SK-N-SH (cell line): ENCODE data around the gene CBX7. TPM values are rescaled to one million over a fixed set of nuclear protein-coding genes. Genes with fewer than 3 reads are reported as not detected.

Experiments used
- CTCF ChIA-PET: fragments of 300-600, 350-600 bp; formaldehyde crosslinking; extraction: SDS; loops from one replicate; lab custom pipeline; 2021; lab: Yijun Ruan, JAX
- POLR2A ChIA-PET: fragments of 350-600 bp; sonication (Branson Sonifier 250); formaldehyde crosslinking; extraction: SDS; loops from one replicate; lab custom pipeline; 2020; ENCODE audit warnings: antibody characterized with exemption, inconsistent platforms; lab: Yijun Ruan, JAX
- DNase-seq: peaks from one replicate; pipeline ENCODE4 v3.0.0; 2012
- H2AFZ ChIP-seq: fragments of 200-600 bp; sonication (generic); 2 replicates; pipeline ENCODE4 v1.8.1; 2016; ENCODE audit warnings: antibody characterized with exemption, mild to moderate bottlenecking, low read depth
- H3F3A ChIP-seq: fragments of 200-600 bp; sonication (generic); replicated peaks from 2 replicates; pipeline ENCODE3; 2016; ENCODE audit warnings: antibody characterized with exemption, mild to moderate bottlenecking; ENCODE audit not compliant: insufficient read depth
- H3K27ac ChIP-seq, 2 experiments: fragments of 200-500 bp in 1 of 2; fragments of 200-600 bp in 1 of 2; sonication (Bioruptor generic) in 1 of 2; sonication (generic), shearing (Covaris generic) in 1 of 2; 2 replicates each; pipeline versions ENCODE4 v1.5.1 to v1.6.1; 2014 to 2016; ENCODE audit warnings: low read depth in 2 of 2, inconsistent platforms in 1 of 2, low read length in 1 of 2, mild to moderate bottlenecking in 1 of 2, mixed read lengths in 1 of 2
- H3K27me3 ChIP-seq: fragments of 200-600 bp; sonication (generic), shearing (Covaris generic); 2 replicates; pipeline ENCODE4 v1.6.1; 2016; ENCODE audit warnings: mixed run types; ENCODE audit not compliant: insufficient read depth
- H3K36me3 ChIP-seq, 2 experiments: fragments of 200-500 bp in 1 of 2; fragments of 200-600 bp in 1 of 2; sonication (Bioruptor generic) in 1 of 2; sonication (generic) in 1 of 2; replicated peaks in 1 of 2; 2 replicates each; pipeline versions ENCODE3 to v1.5.1; 2014 to 2016; ENCODE audit warnings: low read length in 1 of 2, mild to moderate bottlenecking in 1 of 2; ENCODE audit not compliant: insufficient read depth in 2 of 2, control insufficient read depth in 1 of 2
- H3K4me1 ChIP-seq, 2 experiments: fragments of 200-500 bp in 1 of 2; fragments of 200-600 bp in 1 of 2; sonication (Bioruptor generic) in 1 of 2; sonication (generic), shearing (Covaris generic) in 1 of 2; 2 replicates each; pipeline versions ENCODE4 v1.5.1 to v1.6.1; 2014 to 2016; ENCODE audit warnings: low read depth in 1 of 2, low read length in 1 of 2, mixed run types in 1 of 2; ENCODE audit not compliant: insufficient read depth in 2 of 2, control insufficient read depth in 1 of 2
- H3K4me2 ChIP-seq: fragments of 200-600 bp; sonication (generic), shearing (Covaris generic); 2 replicates; pipeline ENCODE4 v1.6.1; 2017; ENCODE audit warnings: mixed run types
- H3K4me3 ChIP-seq, 2 experiments: fragments of 200-500 bp in 1 of 2; fragments of 200-600 bp in 1 of 2; sonication (Bioruptor generic) in 1 of 2; sonication (generic), shearing (Covaris generic) in 1 of 2; 2 replicates each; pipeline versions ENCODE4 v1.5.1 to v1.8.1; 2014 to 2016; ENCODE audit warnings: low read depth in 2 of 2, inconsistent platforms in 1 of 2, low read length in 1 of 2, mild to moderate bottlenecking in 1 of 2, mixed read lengths in 1 of 2, moderate library complexity in 1 of 2
- H3K79me2 ChIP-seq: fragments of 200-600 bp; sonication (generic); 2 replicates; pipeline ENCODE4 v1.8.1; 2017; ENCODE audit warnings: mild to moderate bottlenecking; ENCODE audit not compliant: insufficient read depth
- H3K9ac ChIP-seq: fragments of 200-600 bp; sonication (generic); 2 replicates; pipeline ENCODE4 v1.6.1; 2017; ENCODE audit warnings: mixed run types
- H3K9me2 ChIP-seq: fragments of 200-600 bp; sonication (generic); 2 replicates; pipeline ENCODE4 v1.6.1; 2017; ENCODE audit warnings: mixed run types
- H3K9me3 ChIP-seq: fragments of 200-600 bp; sonication (generic); 2 replicates; pipeline ENCODE4 v1.6.1; 2017; ENCODE audit warnings: mixed run types, mild to moderate bottlenecking, moderate library complexity
- H4K20me1 ChIP-seq: fragments of 200-600 bp; sonication (generic); 2 replicates; pipeline ENCODE4 v1.6.1; 2017; ENCODE audit warnings: mild to moderate bottlenecking, mixed run types; ENCODE audit not compliant: insufficient read depth
- CTCF ChIP-seq: fragments of 200-600 bp; sonication (generic); IDR thresholded peaks from 2 replicates; pipeline ENCODE4 v1.6.1; 2017; ENCODE audit warnings: antibody characterized with exemption, mild to moderate bottlenecking, moderate library complexity
- EP300 ChIP-seq, 2 experiments: IDR thresholded peaks; 2 replicates each; pipeline versions ENCODE4 v1.4.0 to v1.6.1; 2012; ENCODE audit warnings: borderline replicate concordance in 1 of 2, low read depth in 1 of 2, low read length in 1 of 2
- FOSL2 ChIP-seq: IDR thresholded peaks from 2 replicates; pipeline ENCODE4 v1.4.0; 2012; ENCODE audit warnings: low read depth, mild to moderate bottlenecking, moderate library complexity, borderline replicate concordance
- GATA2 ChIP-seq: sonication (generic); formaldehyde crosslinking; IDR thresholded peaks from 2 replicates; pipeline ENCODE4 v1.5.0; 2020; ENCODE audit warnings: mild to moderate bottlenecking, missing genetic modification reagents
- JUND ChIP-seq: IDR thresholded peaks from 2 replicates; pipeline ENCODE4 v1.4.0; 2012
- MAX ChIP-seq: IDR thresholded peaks from 2 replicates; pipeline ENCODE4 v1.4.0; 2012; ENCODE audit warnings: low read depth
- MEF2A ChIP-seq: IDR thresholded peaks from 2 replicates; pipeline ENCODE4 v1.4.0; 2012; ENCODE audit warnings: low read depth, borderline replicate concordance
- NFIC ChIP-seq: IDR thresholded peaks from 2 replicates; pipeline ENCODE4 v1.4.0; 2012; ENCODE audit warnings: borderline replicate concordance
- PBX3 ChIP-seq: IDR thresholded peaks from 2 replicates; pipeline ENCODE4; 2012
- RXRA ChIP-seq: IDR thresholded peaks from 2 replicates; pipeline ENCODE4 v1.4.0; 2012; ENCODE audit warnings: low read depth, mild to moderate bottlenecking, borderline replicate concordance
- SIN3A ChIP-seq: IDR thresholded peaks from 2 replicates; pipeline ENCODE4 v1.6.1; 2012; ENCODE audit warnings: low read depth, mild to moderate bottlenecking, low read length, moderate library complexity, borderline replicate concordance
- SMC3 ChIP-seq: IDR thresholded peaks from 2 replicates; pipeline ENCODE4 v1.6.1; 2012; ENCODE audit warnings: low read depth, low read length, improper control_type of control experiment
- TCF12 ChIP-seq: IDR thresholded peaks from 2 replicates; pipeline ENCODE4 v1.4.0; 2012
- TEAD4 ChIP-seq: IDR thresholded peaks from 2 replicates; pipeline ENCODE4 v1.4.0; 2012; ENCODE audit warnings: mild to moderate bottlenecking, borderline replicate concordance; ENCODE audit not compliant: insufficient read depth
- USF1 ChIP-seq: IDR thresholded peaks from 2 replicates; pipeline ENCODE4 v1.4.0; 2012; ENCODE audit warnings: low read depth, borderline replicate concordance
- ZBTB33 ChIP-seq: IDR thresholded peaks from 2 replicates; pipeline ENCODE4 v1.4.0; 2012; ENCODE audit warnings: low read depth, borderline replicate concordance
- WGBS: methylation state at CpG from one replicate; pipeline ENCODE4 v1.1.6; 2017; ENCODE audit warnings: low lambda C conversion rate; 5-methylcytosine and 5-hydroxymethylcytosine counted together
- polyA plus RNA-seq, 3 experiments: library from polyadenylated mRNA; depleted of rRNA; stranded (reverse); fragments of >200 nt; gene quantifications; 2 replicates each; pipeline ENCODE4 v1.2.3, GENCODE V29; 2012

Gene CBX7
- polyA plus RNA-seq, 1 of the 3 experiments (the other 2 are of a cell fraction) = 2.3 TPM

- Histone ChIP-seq H3K36me3 (no peaks in the 10 kb centered on the region), H3K4me2 (no peak overlapping the region), H3K4me3 (no peak overlapping the region), H2AFZ (no peak overlapping the region), H3F3A (peaks cover 4% of the 10 kb centered on the region), H3K9me3 (no peaks in the 10 kb centered on the region), H3K27ac (no peak overlapping the region), H3K79me2 (no peaks in the 10 kb centered on the region), H3K9ac (no peak overlapping the region), H4K20me1 (no peaks in the 10 kb centered on the region), H3K9me2 (no peaks in the 10 kb centered on the region), H3K4me1 (peaks cover 0 to 9% of the 10 kb centered on the region in 2 experiments; a peak in 2 of 4 replicates), H3K27me3 (no peaks in the 10 kb centered on the region)
- 83% methylated on average over 2 of the region's 23 CpGs for WGBS
- ChIA-PET CTCF (interaction anchor here (1.2 kb wide), 1 partner anchor 140 kb away, joined by 3 read pairs; no protein-coding TSS in a partner anchor), POLR2A (interaction anchor here (0.7 kb wide), 1 partner anchor 342 kb away, joined by 3 read pairs; no protein-coding TSS in a partner anchor)
- TF ChIP-seq NFIC (peak; percentile 77), TEAD4 (peak; percentile 92), MAX (no peak), MEF2A (no peak), TCF12 (peak; percentile 52), SIN3A (no peak), EP300 (IDR thresholded peaks at IDR 0.05; ENCODE audit: borderline replicate concordance in 1 of 2, low read depth in 1 of 2, low read length in 1 of 2) (peak in 1 of 2 experiments; percentile 35; a peak in 1 of 4 replicates), GATA2 (CRISPR knock-in tag) (no peak), RXRA (0 out of 2 replicates have a peak, but pooled peaks have one; percentile 35), ZBTB33 (no peak), PBX3 (0 out of 2 replicates have a peak, but pooled peaks have one; percentile 6)
- DNase-seq = no peak
Observed at GRCh38 chr22:39176143-39176713, 23.7 kb upstream of the CBX7 start.

- ChIA-PET POLR2A (interaction anchor here (0.7 kb wide), 1 partner anchor 343 kb away, joined by 3 read pairs; no protein-coding TSS in a partner anchor), CTCF (no interaction called here)
- Histone ChIP-seq H3K4me3 (no peak overlapping the region), H3K4me1 (peaks cover 4 to 9% of the 10 kb centered on the region in 2 experiments; a peak in 2 of 4 replicates), H3K27me3 (no peaks in the 10 kb centered on the region), H3K36me3 (no peaks in the 10 kb centered on the region), H4K20me1 (no peaks in the 10 kb centered on the region), H3K9me3 (no peaks in the 10 kb centered on the region), H3K79me2 (no peaks in the 10 kb centered on the region), H3K9me2 (no peaks in the 10 kb centered on the region), H3K27ac (peak overlapping the region in 1 of 2 experiments; percentile 67; a peak in 2 of 4 replicates), H3F3A (peaks cover 4% of the 10 kb centered on the region), H3K9ac (no peak overlapping the region), H3K4me2 (no peak overlapping the region), H2AFZ (no peak overlapping the region)
- DNase-seq = no peak
- WGBS = no CpG with 5 or more reads among the region's 18 CpGs
- TF ChIP-seq PBX3 (no peak), JUND (no peak), SIN3A (no peak), SMC3 (no peak), TCF12 (no peak), CTCF (no peak), FOSL2 (no peak), USF1 (no peak)
Observed at GRCh38 chr22:39175353-39176142, 23.1 kb upstream of the CBX7 start.
